HG03342 (cell line): ENCODE data around the gene DBNDD2.

Experiments used
- ATAC-seq: cut with Tn5 transposase; IDR thresholded peaks from one replicate; pipeline ENCODE4 v1.9.1; 2021; ENCODE audit warnings: mild to moderate bottlenecking, moderate library complexity; ENCODE audit not compliant: unreplicated experiment

DBNDD2 gene

GRCh38 chr20:45415822-45416637 is 7.9 kb downstream of the DBNDD2 start, which contains the start of gene PIGT:
PIGT (plus strand) TSS chr20:45416141; CDS start chr20:45416157, 16 bp downstream.
- ATAC-seq = peak; percentile 68

GRCh38 chr20:45416917-45417316 is 8.8 kb downstream of the DBNDD2 start:
- no peak for ATAC-seq

GRCh38 chr20:45419188-45420091 is 11.4 kb downstream of the DBNDD2 start:
- ATAC-seq = peak; percentile 67

DNA sequence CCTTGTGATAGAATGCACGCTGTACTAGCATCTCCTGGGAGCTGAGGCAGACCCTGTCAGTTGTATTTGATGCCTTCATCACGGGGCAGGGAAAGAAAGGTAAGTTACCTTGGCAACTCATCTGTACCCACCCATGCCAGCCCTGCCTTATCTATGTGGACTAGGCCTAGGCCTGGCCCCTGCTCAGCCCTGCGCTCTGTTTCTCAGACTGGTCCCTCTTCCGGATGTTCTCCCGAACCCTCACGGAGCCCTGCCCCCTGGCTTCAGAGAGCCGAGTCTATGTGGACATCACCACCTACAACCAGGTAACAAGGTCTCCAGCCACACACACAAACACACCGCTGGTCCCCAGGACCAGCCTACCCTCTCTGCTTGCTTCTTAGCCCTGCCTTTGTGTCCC is 12.0 kb downstream of the DBNDD2 start:
- no peak for ATAC-seq

DNA sequence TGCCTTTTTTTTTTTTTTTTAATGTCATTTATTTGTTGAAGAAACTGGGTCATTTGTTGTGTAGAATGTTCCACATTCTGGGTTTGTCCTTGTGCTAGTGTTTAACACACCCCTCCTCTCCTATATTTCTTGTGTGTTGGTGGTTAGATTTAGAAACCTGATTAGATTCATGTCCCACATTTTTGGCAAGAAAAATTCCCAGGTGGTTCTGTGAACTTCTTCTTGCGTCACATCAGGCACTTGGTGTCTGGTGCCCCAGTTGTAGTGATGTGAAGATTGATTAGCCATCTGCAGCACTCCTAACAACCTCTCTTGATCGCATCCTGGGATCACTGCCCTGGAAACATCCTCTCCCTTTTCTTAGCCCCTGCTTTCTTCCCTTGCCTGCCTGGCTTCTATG is 15.6 kb downstream of the DBNDD2 start:
- no peak for ATAC-seq

DNA sequence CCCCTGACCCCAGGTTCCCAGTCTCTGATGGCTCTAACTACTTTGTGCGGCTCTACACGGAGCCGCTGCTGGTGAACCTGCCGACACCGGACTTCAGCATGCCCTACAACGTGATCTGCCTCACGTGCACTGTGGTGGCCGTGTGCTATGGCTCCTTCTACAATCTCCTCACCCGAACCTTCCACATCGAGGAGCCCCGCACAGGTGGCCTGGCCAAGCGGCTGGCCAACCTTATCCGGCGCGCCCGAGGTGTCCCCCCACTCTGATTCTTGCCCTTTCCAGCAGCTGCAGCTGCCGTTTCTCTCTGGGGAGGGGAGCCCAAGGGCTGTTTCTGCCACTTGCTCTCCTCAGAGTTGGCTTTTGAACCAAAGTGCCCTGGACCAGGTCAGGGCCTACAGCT is 17.5 kb downstream of the DBNDD2 start:
- ATAC-seq = no peak

GRCh38 chr20:45426320-45427016 is 18.4 kb downstream of the DBNDD2 start:
- ATAC-seq = no peak

DNA sequence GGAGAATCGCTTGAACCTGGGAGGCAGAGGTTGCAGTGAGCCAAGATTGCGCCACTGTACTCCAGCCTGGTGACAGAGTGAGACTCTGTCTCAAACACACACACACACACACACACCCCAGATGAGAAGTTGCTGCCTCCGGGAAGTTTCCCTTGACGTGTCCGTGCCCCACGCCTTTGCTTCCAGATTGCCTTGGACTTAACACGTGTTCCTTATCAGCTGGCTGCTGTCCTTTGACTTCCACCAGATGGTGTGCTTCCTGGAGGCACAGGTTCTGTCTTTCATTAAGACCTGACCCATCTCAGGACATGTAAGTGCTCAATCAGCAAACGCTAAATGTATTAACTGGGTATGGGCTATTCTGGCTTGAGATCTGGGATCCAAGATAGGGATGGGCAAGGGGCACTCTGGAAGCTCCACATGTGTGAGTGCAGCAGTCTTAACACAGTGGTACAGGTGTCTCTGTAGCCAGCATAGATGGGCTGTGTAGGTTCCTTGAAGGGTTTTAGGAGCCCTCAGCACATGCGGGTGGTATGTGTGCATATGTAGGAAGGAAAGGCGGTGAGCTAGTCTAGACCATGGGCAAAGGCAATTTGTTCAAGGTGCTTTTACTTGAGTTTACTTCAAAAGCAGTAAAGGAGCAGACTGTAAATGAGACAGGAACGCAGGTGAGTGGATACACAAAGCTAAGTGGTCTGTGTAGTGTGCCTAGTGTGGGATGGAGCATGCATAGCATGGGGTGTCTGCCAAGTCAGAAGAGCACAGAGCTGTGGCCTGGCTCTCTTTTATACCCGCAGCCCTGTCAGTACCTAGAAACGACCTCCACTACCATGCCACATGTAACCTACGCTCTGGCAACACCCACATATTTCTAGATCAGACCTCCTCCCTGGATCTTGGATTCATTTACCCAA is 19.4 kb downstream of the DBNDD2 start:
- no peak for ATAC-seq

GRCh38 chr20:45429618-45430017 is 21.5 kb downstream of the DBNDD2 start:
- no peak for ATAC-seq

DNA sequence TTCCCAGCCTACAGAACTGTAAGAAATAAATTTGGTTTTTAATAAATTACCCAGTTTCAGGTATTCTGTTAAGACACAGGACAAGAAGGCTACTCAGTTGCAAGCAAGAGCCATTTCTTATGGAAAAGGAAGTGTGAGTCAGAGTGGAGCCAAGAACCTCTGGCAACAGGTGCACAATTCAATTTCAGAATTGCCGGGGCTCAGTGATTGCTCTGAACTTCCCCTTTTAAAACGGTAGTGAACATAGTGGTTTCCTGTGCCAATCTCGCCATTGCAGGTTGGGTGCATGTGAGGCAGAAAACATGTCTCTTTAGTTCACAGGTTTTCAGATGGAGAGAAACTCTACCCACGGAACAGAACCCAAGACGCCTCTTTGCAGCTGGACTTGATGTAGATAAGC is 24.2 kb downstream of the DBNDD2 start:
- ATAC-seq = peak; percentile 71

- ATAC-seq = no peak
These were observed 25.2 kb downstream of the DBNDD2 start for GRCh38 chr20:45433316-45433715.

DNA sequence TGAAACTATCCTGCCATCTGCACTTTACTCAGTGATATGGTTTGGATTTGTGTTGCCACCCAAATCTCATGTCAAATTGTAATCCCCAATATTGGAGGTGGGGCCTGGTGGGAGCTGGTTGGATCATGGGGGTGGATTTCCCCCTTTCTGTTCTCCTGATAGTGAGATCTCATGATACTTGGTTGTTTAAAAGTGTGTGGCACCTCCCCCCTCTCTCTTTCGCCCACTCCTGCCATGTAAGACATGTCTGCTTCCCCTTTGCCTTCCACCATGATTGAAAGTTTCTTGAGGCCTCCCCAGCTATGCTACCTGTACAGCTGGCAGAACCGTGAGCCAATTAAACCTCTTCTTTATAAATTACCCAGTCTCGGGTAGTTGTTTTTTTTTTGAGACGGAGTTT is 25.9 kb downstream of the DBNDD2 start:
- ATAC-seq = no peak

- peak; percentile 76 for ATAC-seq
These were observed 28.8 kb downstream of the DBNDD2 start for GRCh38 chr20:45436732-45437485.

- no peak for ATAC-seq
These were observed 32.3 kb downstream of the DBNDD2 start for GRCh38 chr20:45440424-45440823.

GRCh38 chr20:45440891-45441685 is 33.0 kb downstream of the DBNDD2 start:
- ATAC-seq = no peak

- ATAC-seq = no peak
These were observed 33.7 kb downstream of the DBNDD2 start for GRCh38 chr20:45441746-45442145.

DNA sequence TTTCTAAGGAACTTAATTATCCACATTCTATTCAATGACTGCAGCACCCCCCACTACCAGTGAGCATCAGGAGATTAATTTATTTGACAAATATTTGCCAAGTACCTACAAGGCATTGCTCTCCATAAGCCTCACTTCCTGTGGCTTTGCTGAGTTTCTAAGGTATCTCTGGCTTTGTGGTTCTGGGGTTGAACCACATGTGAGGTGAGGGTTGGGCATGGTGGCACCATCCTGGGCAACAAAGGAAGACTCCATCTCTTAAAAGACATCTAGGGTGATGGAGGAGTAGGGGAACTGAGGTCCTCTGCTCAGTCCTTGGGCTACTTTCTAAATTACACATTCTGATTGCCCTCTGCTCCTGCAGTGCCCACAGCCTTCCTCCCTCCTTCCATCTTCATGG is 36.0 kb downstream of the DBNDD2 start:
- no peak for ATAC-seq

DNA sequence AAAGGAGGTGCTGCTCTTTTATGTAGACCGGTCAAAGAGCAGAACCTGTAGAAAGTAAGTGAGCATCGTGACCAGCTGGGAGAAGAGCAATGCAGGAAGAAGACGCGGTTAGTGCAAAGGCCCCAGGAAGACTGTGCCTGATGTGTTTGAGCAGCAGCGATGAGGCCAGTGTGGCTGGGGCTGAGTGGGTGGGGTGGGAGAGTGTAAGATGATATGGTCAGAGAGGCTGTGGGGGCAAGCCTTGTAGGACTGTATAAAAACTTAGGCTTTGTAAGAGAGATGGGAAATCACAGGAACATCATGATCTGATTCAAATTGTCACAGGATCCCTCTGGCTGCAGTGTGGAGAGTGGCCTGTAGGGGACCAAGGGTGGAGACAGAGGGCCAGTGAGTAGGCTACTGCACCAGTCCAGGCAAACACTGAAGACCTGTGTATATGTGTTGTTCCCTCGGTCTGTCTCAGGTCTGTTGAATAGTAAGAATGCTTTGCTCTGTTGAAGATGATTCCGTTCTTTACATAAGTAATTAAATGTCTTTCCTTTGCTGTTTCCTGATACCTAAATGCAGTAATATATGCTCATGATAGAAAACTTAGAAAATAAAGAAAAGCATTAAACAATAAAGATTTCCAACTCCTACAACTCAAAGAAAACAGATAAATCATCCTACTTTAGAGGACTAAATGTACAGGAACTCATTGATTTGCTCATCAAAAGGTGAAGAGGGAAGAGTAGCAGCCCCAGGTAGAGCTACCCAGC is 37.9 kb downstream of the DBNDD2 start:
- peak; percentile 52 for ATAC-seq
